PC-3 (cell line): ENCODE measurements around the gene FOXA3. TPM values are rescaled to one million over a fixed set of nuclear protein-coding genes. Genes with fewer than 3 reads are reported as not detected.
"Not testable (repeated sequence)": the region's sequence is repeated elsewhere in the genome, so short reads cannot be mapped to it uniquely, and the experiment has no call there.

ENCODE experiments used
- ATAC-seq: fragments of 200-7000 bp; cut with Tn5 transposase; 2 replicates; pipeline ENCODE4 v1.9.1; 2020; ENCODE audit warnings: mild to moderate bottlenecking, moderate library complexity
- BruUV-seq: library from RNA; stranded (reverse); fragments of 400-500 nt; replicated peaks from 2 replicates; lab custom pipeline; 2021; lab: Mats Ljungman, UMichigan
- CTCF ChIA-PET: fragments of 300-600 bp; sonication (Branson Sonifier 250); formaldehyde crosslinking; loops from one replicate; lab custom pipeline; 2022; ENCODE audit warnings: antibody characterized with exemption; lab: Charles Lee
- POLR2A ChIA-PET: fragments of 300-600 bp; sonication (Branson Sonifier 250); formaldehyde crosslinking; loops from one replicate; lab custom pipeline; 2022; ENCODE audit warnings: antibody characterized with exemption; ENCODE audit not compliant: unreplicated experiment; lab: Charles Lee
- DNase-seq: peaks from one replicate; pipeline ENCODE4 v3.0.0-alpha.2; 2015
- H2AFZ ChIP-seq: fragments of 300-600 bp; sonication (generic); 2 replicates; pipeline ENCODE4 v1.6.0; 2016; ENCODE audit warnings: antibody characterized with exemption, low read length
- H3F3A ChIP-seq: fragments of 300-600 bp; sonication (generic); one replicate; pipeline ENCODE4 v1.6.0; 2017; ENCODE audit warnings: antibody characterized with exemption, low read length, control low read depth, mild to moderate bottlenecking; ENCODE audit not compliant: unreplicated experiment
- H3K27ac ChIP-seq: fragments of 300-600 bp; sonication (generic); 2 replicates; pipeline ENCODE4 v1.5.1; 2016; ENCODE audit warnings: mild to moderate bottlenecking, low read length
- H3K27me3 ChIP-seq: fragments of 300-600 bp; sonication (generic); 2 replicates; pipeline ENCODE4 v1.6.1; 2016; ENCODE audit warnings: low read length, mixed read lengths
- H3K36me3 ChIP-seq: fragments of 300-600 bp; sonication (generic); 2 replicates; pipeline ENCODE4 v1.6.1; 2016; ENCODE audit warnings: low read depth, mixed run types, low read length, mixed read lengths
- H3K4me1 ChIP-seq: fragments of 300-600 bp; sonication (generic); 2 replicates; pipeline ENCODE4 v1.5.1; 2016; ENCODE audit warnings: low read length; ENCODE audit not compliant: insufficient read depth
- H3K4me2 ChIP-seq: fragments of 300-600 bp; sonication (generic); 2 replicates; pipeline ENCODE4 v1.6.0; 2016; ENCODE audit warnings: low read length
- H3K4me3 ChIP-seq: fragments of 300-600 bp; sonication (generic); 2 replicates; pipeline ENCODE4 v1.5.1; 2016; ENCODE audit warnings: mild to moderate bottlenecking, low read length, mixed read lengths
- H3K79me2 ChIP-seq: fragments of 300-600 bp; sonication (generic); 2 replicates; pipeline ENCODE4 v1.6.1; 2017; ENCODE audit warnings: low read length, mixed read lengths
- H3K9ac ChIP-seq: fragments of 300-600 bp; sonication (generic); 2 replicates; pipeline ENCODE4 v1.6.0; 2016; ENCODE audit warnings: mild to moderate bottlenecking, low read length
- H3K9me2 ChIP-seq: fragments of 300-600 bp; sonication (generic); replicated peaks from 2 replicates; pipeline ENCODE4 v1.6.1; 2016; ENCODE audit warnings: mixed run types, low read length, mixed read lengths
- H3K9me3 ChIP-seq: fragments of 300-600 bp; sonication (generic); 2 replicates; pipeline ENCODE4 v1.6.1; 2016; ENCODE audit warnings: low read length, mixed read lengths
- H4K20me1 ChIP-seq: fragments of 300-600 bp; sonication (generic); 2 replicates; pipeline ENCODE4 v1.6.1; 2016; ENCODE audit warnings: low read length, mixed read lengths
- CTCF ChIP-seq: fragments of 300-600 bp; sonication (generic); conservative IDR thresholded peaks from 2 replicates; pipeline ENCODE4 v1.5.1; 2017; ENCODE audit warnings: antibody characterized with exemption, low read depth, mild to moderate bottlenecking, low read length
- EZH2 ChIP-seq: fragments of 300-600 bp; sonication (generic); IDR thresholded peaks from one replicate; pipeline ENCODE4 v1.6.1; 2017; ENCODE audit warnings: antibody characterized with exemption, mild to moderate bottlenecking, low read length; ENCODE audit not compliant: unreplicated experiment
- EZH2phosphoT487 ChIP-seq: fragments of 300-600 bp; sonication (generic); IDR thresholded peaks from 2 replicates; pipeline ENCODE4 v1.6.1; 2018; ENCODE audit warnings: mild to moderate bottlenecking, antibody characterized with exemption, low read length, borderline replicate concordance
- intact Hi-C: fragments of 100-400 bp; cut with micrococcal nuclease; formaldehyde crosslinking; loops from 2 replicates; pipeline ENCODE4 v1.9.0; 2023
- total RNA-seq: library from RNA; depleted of rRNA; stranded (reverse); fragments of >200 nt; gene quantifications from 2 replicates; pipeline ENCODE4 v1.2.3, GENCODE V29; 2014

FOXA3 gene
- total RNA-seq, 1 experiment from 2014 or later, result 0.33 TPM

- CTCF ChIA-PET, result no interaction called here
- H2AFZ ChIP-seq, result no peak overlapping the region
- H4K20me1 ChIP-seq, result no peaks in the 10 kb centered on the region
- DNase-seq (no peak), ATAC-seq (no peak)
- no peak for TF ChIP-seq EZH2phosphoT487
- no peak for TF ChIP-seq EZH2
- no peak for TF ChIP-seq CTCF
- no peaks in the 10 kb centered on the region for H3K27me3 ChIP-seq
- no peak overlapping the region for H3K4me3 ChIP-seq
- POLR2A ChIA-PET, result no interaction called here
- intact Hi-C loops, result no loop called here
- H3K4me1 ChIP-seq, result peaks cover 5% of the 10 kb centered on the region; the same call in 1 of the 2 replicates
- H3K9me3 ChIP-seq, result no peaks in the 10 kb centered on the region
- no TSS peak for BruUV-seq
- no peak overlapping the region for H3K4me2 ChIP-seq
- H3K9me2 ChIP-seq, result no peaks in the 10 kb centered on the region
- H3K9ac ChIP-seq, result no peak overlapping the region
- H3K27ac ChIP-seq, result no peak overlapping the region
- H3K36me3 ChIP-seq, result no peaks in the 10 kb centered on the region
- peaks cover 14% of the 10 kb centered on the region for H3K79me2 ChIP-seq
- no peaks in the 10 kb centered on the region for H3F3A ChIP-seq
Measured at GRCh38 chr19:45889210-45889885, 25.2 kb downstream of the FOXA3 start.

- no peaks in the 10 kb centered on the region for H3K27me3 ChIP-seq
- no peaks in the 10 kb centered on the region for H4K20me1 ChIP-seq
- no peaks in the 10 kb centered on the region for H3K9me3 ChIP-seq
- ChIA-PET CTCF (no interaction called here), POLR2A (no interaction called here)
- H3K9me2 ChIP-seq, result no peaks in the 10 kb centered on the region
- ATAC-seq (no peak), DNase-seq (no peak)
- H3K4me2 ChIP-seq, result no peak overlapping the region
- H3K36me3 ChIP-seq, result no peaks in the 10 kb centered on the region
- no peaks in the 10 kb centered on the region for H3K4me1 ChIP-seq
- H3K9ac ChIP-seq, result no peak overlapping the region
- TF ChIP-seq EZH2phosphoT487, result no peak
- TF ChIP-seq EZH2, result no peak
- TF ChIP-seq CTCF, result no peak
- H3K27ac ChIP-seq, result no peak overlapping the region
- intact Hi-C loops, result no loop called here
- no peaks in the 10 kb centered on the region for H3F3A ChIP-seq
- H3K4me3 ChIP-seq, result no peak overlapping the region
- no peaks in the 10 kb centered on the region for H3K79me2 ChIP-seq
- no TSS peak for BruUV-seq
- no peak overlapping the region for H2AFZ ChIP-seq
Measured at GRCh38 chr19:45890877-45891276, 26.8 kb downstream of the FOXA3 start.

- Histone ChIP-seq H3K27me3 (no peaks in the 10 kb centered on the region), H3K27ac (no peak overlapping the region), H3K9me3 (no peaks in the 10 kb centered on the region), H3K36me3 (no peaks in the 10 kb centered on the region), H3K9me2 (no peaks in the 10 kb centered on the region), H3F3A (no peaks in the 10 kb centered on the region), H3K4me3 (no peak overlapping the region), H3K4me1 (0 out of 2 replicates have a peak, but pooled peaks cover 2% of the 10 kb centered on the region), H3K79me2 (no peaks in the 10 kb centered on the region), H4K20me1 (no peaks in the 10 kb centered on the region), H2AFZ (no peak overlapping the region), H3K9ac (no peak overlapping the region), H3K4me2 (no peak overlapping the region)
- POLR2A ChIA-PET, result no interaction called here
- TF ChIP-seq EZH2phosphoT487 (no peak), CTCF (no peak), EZH2 (no peak)
- intact Hi-C loops, result no loop called here
- no TSS peak for BruUV-seq
- ATAC-seq (no peak), DNase-seq (no peak)
- CTCF ChIA-PET, result no interaction called here
Measured at GRCh38 chr19:45895519-45895972, 31.4 kb downstream of the FOXA3 start.

- H3K9me3 ChIP-seq, H3K36me3 ChIP-seq, CTCF ChIA-PET, H3K9ac ChIP-seq, BruUV-seq, H3K4me2 ChIP-seq, POLR2A ChIA-PET, H3K27ac ChIP-seq, H3F3A ChIP-seq, H3K27me3 ChIP-seq, ATAC-seq, intact Hi-C loops, DNase-seq, H3K4me3 ChIP-seq, H2AFZ ChIP-seq, H3K79me2 ChIP-seq, H3K4me1 ChIP-seq, H4K20me1 ChIP-seq, H3K9me2 ChIP-seq: not testable (repeated sequence)
Measured at GRCh38 chr19:45895983-45896599, 32.0 kb downstream of the FOXA3 start.
